Ectodermal cell (in vitro differentiated cells): ENCODE data around the gene THSD4.

Experiments used
- H3K27ac ChIP-seq: 2 replicates; pipeline ENCODE4 v1.7.0; 2013; ENCODE audit warnings: mild to moderate bottlenecking, low read depth, low read length; ENCODE audit not compliant: insufficient read depth, poor library complexity, severe bottlenecking
- H3K27me3 ChIP-seq: 2 replicates; pipeline ENCODE4 v1.7.0; 2013; ENCODE audit warnings: mild to moderate bottlenecking, low read length; ENCODE audit not compliant: insufficient read depth, control insufficient read depth, poor library complexity, severe bottlenecking
- H3K36me3 ChIP-seq: one replicate; pipeline ENCODE4 v1.7.0; 2013; ENCODE audit warnings: low read length; ENCODE audit not compliant: control insufficient read depth, insufficient read depth
- H3K4me1 ChIP-seq: one replicate; pipeline ENCODE4 v1.7.0; 2013; ENCODE audit warnings: low read length; ENCODE audit not compliant: control insufficient read depth, insufficient read depth
- H3K4me3 ChIP-seq: 2 replicates; pipeline ENCODE4 v1.7.0; 2013; ENCODE audit warnings: low read depth, low read length, control low read depth; ENCODE audit not compliant: insufficient read depth
- H3K9me3 ChIP-seq: 2 replicates; pipeline ENCODE4 v1.7.0; 2013; ENCODE audit warnings: mild to moderate bottlenecking, low read length, moderate library complexity; ENCODE audit not compliant: control insufficient read depth
- WGBS, 2 experiments: methylation state at CpG; one replicate each; pipeline ENCODE4 v1.1.7; 2013; ENCODE audit warnings: missing lambda C conversion rate in 2 of 2; 5-methylcytosine and 5-hydroxymethylcytosine counted together

Gene THSD4

GRCh38 chr15:71231758-71232157 lies 116.5 kb downstream of the THSD4 start:
- 87 to 90% methylated on average over 6 of the region's 6 CpGs for WGBS, 2 experiments
- Histone ChIP-seq H3K4me3 (no peak overlapping the region), H3K36me3 (no peaks in the 10 kb centered on the region), H3K9me3 (no peaks in the 10 kb centered on the region), H3K4me1 (peaks cover 10% of the 10 kb centered on the region), H3K27me3 (no peaks in the 10 kb centered on the region), H3K27ac (no peak overlapping the region)

- Histone ChIP-seq H3K4me3 (no peak overlapping the region), H3K36me3 (no peaks in the 10 kb centered on the region), H3K4me1 (peaks cover 6% of the 10 kb centered on the region), H3K27ac (no peak overlapping the region), H3K27me3 (no peaks in the 10 kb centered on the region), H3K9me3 (no peaks in the 10 kb centered on the region)
- WGBS, 2 experiments: 92 to 96% methylated on average over 5 of the region's 5 CpGs
These were observed 117.1 kb downstream of the THSD4 start for GRCh38 chr15:71232411-71232810.

GRCh38 chr15:71237456-71238188 lies 122.4 kb downstream of the THSD4 start:
- H3K4me3 ChIP-seq: no peak overlapping the region
- no peaks in the 10 kb centered on the region for H3K27me3 ChIP-seq
- 93 to 94% methylated on average over 11 of the region's 11 CpGs for WGBS, 2 experiments
- no peaks in the 10 kb centered on the region for H3K9me3 ChIP-seq
- H3K4me1 ChIP-seq: peaks cover 6% of the 10 kb centered on the region
- no peak overlapping the region for H3K27ac ChIP-seq
- no peaks in the 10 kb centered on the region for H3K36me3 ChIP-seq

GRCh38 chr15:71238926-71239325 lies 123.7 kb downstream of the THSD4 start:
- H3K36me3 ChIP-seq: no peaks in the 10 kb centered on the region
- H3K27ac ChIP-seq: no peak overlapping the region
- H3K27me3 ChIP-seq: no peaks in the 10 kb centered on the region
- no peak overlapping the region for H3K4me3 ChIP-seq
- H3K9me3 ChIP-seq: no peaks in the 10 kb centered on the region
- peaks cover 6% of the 10 kb centered on the region for H3K4me1 ChIP-seq
- 63 to 66% methylated on average over 1 of the region's 1 CpG for WGBS, 2 experiments

- H3K36me3 ChIP-seq: no peaks in the 10 kb centered on the region
- no peak overlapping the region for H3K4me3 ChIP-seq
- WGBS, 2 experiments: 84 to 85% methylated on average over 10 of the region's 10 CpGs
- no peak overlapping the region for H3K27ac ChIP-seq
- peaks cover 6% of the 10 kb centered on the region for H3K4me1 ChIP-seq
- H3K27me3 ChIP-seq: no peaks in the 10 kb centered on the region
- H3K9me3 ChIP-seq: no peaks in the 10 kb centered on the region
These were observed 124.5 kb downstream of the THSD4 start for GRCh38 chr15:71239592-71240364.

GRCh38 chr15:71242292-71242691 lies 127.0 kb downstream of the THSD4 start:
- H3K4me1 ChIP-seq: no peaks in the 10 kb centered on the region
- H3K27me3 ChIP-seq: no peaks in the 10 kb centered on the region
- H3K27ac ChIP-seq: no peak overlapping the region
- no peaks in the 10 kb centered on the region for H3K9me3 ChIP-seq
- no peaks in the 10 kb centered on the region for H3K36me3 ChIP-seq
- no peak overlapping the region for H3K4me3 ChIP-seq
- WGBS, 2 experiments: 93% methylated on average over 6 of the region's 6 CpGs

- H3K4me1 ChIP-seq: no peaks in the 10 kb centered on the region
- H3K36me3 ChIP-seq: no peaks in the 10 kb centered on the region
- 100% methylated on average over 1 to 2 of the region's 2 CpGs for WGBS, 2 experiments
- H3K9me3 ChIP-seq: no peaks in the 10 kb centered on the region
- no peaks in the 10 kb centered on the region for H3K27me3 ChIP-seq
- no peak overlapping the region for H3K4me3 ChIP-seq
- H3K27ac ChIP-seq: no peak overlapping the region
These were observed 129.0 kb downstream of the THSD4 start for GRCh38 chr15:71244250-71244649.

- Histone ChIP-seq H3K9me3 (no peaks in the 10 kb centered on the region), H3K27ac (no peak overlapping the region), H3K4me3 (no peak overlapping the region), H3K36me3 (no peaks in the 10 kb centered on the region), H3K27me3 (no peaks in the 10 kb centered on the region), H3K4me1 (no peaks in the 10 kb centered on the region)
- WGBS, 2 experiments: 79 to 89% methylated on average over 2 of the region's 2 CpGs
These were observed 130.3 kb downstream of the THSD4 start for GRCh38 chr15:71245588-71245987.

GRCh38 chr15:71248386-71248785 lies 133.1 kb downstream of the THSD4 start:
- Histone ChIP-seq H3K27ac (no peak overlapping the region), H3K27me3 (no peaks in the 10 kb centered on the region), H3K4me3 (no peak overlapping the region), H3K36me3 (no peaks in the 10 kb centered on the region), H3K9me3 (no peaks in the 10 kb centered on the region), H3K4me1 (no peaks in the 10 kb centered on the region)
- WGBS, 2 experiments: 90 to 95% methylated on average over 3 of the region's 3 CpGs

- 91 to 95% methylated on average over 4 of the region's 4 CpGs for WGBS, 2 experiments
- Histone ChIP-seq H3K4me1 (no peaks in the 10 kb centered on the region), H3K36me3 (no peaks in the 10 kb centered on the region), H3K27ac (no peak overlapping the region), H3K27me3 (no peaks in the 10 kb centered on the region), H3K4me3 (no peak overlapping the region), H3K9me3 (no peaks in the 10 kb centered on the region)
These were observed 134.7 kb downstream of the THSD4 start for GRCh38 chr15:71249986-71250385.
